RKO (cell line): ENCODE results near the gene OR13J1.

Experiments
- DNase-seq: peaks from one replicate; pipeline ENCODE4 v3.0.0-alpha.2; 2016; ENCODE audit warnings: low spot score

Gene OR13J1

GRCh38 chr9:35859310-35859989 lies 10.8 kb downstream of the OR13J1 start:
- DNase-seq = peak; percentile 54

DNA sequence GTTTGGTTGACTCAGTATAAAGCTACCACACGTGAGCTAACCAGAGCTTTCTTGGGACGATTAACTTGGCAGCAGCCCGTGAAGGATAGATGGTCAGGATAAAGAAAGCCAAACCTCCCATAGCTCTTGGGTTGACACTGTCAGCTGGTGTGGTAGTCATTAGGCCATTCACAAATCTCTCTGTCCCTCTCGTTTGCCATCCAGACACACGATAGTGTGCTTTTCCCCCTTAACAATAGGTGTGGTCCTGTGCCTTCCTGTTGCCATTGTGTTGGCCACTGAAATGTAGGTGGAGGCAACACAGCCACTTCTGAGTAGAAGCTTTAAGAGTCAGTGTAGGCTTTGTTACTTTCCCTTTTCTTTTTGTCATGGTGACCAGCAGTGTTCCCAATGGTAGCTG lies 11.7 kb downstream of the OR13J1 start:
- no peak for DNase-seq

DNA sequence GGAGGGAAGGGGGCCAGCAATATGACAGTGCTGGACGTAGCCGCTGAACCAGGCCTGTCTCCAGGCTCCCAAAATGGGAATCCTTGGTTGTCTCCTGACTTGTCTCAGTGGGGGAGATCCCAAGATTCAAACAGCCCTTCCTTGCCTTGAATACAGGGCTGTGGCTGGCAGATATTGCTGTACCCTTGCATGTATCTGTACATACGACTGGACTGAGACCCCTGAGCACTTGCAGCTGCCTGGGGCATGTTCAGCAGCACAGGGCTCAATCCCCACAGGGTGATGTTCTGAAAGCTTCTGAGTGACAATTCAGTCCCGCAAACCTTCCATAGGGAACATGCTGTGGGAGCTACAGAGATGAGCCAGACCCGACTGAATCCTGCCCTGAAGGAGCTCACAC lies 13.3 kb downstream of the OR13J1 start:
- DNase-seq = no peak

GRCh38 chr9:35856206-35856605 lies 14.0 kb downstream of the OR13J1 start:
- DNase-seq = no peak

DNA sequence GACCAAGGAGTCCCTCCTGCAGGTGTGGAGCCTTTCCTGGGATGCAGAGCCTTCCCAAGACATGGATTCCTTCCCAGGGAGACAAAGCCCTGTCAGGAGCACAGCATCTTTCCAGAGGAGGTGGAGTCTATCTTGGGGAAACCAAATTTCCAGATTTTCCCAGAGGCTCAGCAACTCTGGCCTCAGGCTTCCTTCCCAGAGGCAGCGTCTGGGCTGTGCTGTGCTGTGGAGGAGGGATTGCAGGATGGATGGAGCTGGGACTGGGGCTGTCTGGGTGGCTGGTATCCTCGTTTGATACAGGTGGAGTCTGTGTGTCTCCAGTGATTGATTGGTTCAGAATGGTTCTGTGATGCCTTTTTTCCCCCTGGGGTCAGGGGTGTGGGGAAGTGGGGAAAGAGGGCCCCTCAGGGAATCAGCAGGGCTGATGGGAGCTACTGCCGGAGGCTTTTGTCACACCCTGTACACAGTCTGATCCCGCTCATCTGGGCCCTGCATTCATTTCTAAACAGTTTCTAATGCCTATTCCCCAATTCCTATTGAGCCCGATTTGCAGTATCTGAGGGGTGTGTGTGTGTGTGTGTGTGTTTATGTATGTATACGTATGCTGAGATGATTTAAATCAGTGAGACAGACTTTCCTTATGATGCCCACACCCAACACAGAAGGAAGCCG lies 16.0 kb downstream of the OR13J1 start:
- DNase-seq = no peak

- no peak for DNase-seq
These were observed 17.0 kb downstream of the OR13J1 start for GRCh38 chr9:35852876-35853865.

- no peak for DNase-seq
These were observed 17.9 kb downstream of the OR13J1 start for GRCh38 chr9:35852267-35852815.

DNA sequence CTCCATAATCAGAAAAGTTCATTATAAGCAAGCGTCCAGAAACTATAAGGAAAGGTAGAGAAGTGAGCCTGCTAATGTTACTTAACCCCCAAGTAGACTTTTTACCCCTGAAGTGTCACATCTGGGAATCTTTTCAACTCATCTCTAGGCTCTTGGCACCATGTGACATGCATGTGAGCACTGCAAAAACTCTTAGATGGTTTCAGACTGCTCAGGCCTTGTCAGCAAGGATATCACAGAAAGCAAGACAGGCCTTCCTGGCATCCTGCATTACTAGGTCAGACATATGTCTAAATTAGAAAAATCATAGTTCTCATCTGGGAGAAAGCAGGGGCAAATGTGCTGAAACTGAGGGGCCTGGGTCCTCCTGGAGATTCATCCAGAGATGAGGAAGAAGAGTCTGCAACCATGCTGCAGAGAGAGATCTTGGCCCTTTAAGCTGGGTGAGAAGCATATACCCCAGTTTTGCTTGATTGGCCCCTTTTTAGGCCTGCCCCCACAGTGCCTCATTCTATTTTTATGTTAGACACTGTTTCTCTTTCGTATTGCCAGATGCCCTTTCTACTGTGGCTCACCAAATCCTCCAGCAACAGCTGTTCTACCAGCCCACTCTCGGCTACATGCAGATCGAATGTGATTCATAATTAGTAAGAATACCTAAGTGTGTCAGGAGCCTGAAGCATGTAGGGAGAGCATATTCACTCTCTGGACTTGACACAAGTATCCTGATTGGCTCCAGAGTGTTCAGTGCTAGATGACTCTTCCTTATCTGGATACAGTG lies 22.2 kb downstream of the OR13J1 start:
- peak; percentile 97 for DNase-seq

DNA sequence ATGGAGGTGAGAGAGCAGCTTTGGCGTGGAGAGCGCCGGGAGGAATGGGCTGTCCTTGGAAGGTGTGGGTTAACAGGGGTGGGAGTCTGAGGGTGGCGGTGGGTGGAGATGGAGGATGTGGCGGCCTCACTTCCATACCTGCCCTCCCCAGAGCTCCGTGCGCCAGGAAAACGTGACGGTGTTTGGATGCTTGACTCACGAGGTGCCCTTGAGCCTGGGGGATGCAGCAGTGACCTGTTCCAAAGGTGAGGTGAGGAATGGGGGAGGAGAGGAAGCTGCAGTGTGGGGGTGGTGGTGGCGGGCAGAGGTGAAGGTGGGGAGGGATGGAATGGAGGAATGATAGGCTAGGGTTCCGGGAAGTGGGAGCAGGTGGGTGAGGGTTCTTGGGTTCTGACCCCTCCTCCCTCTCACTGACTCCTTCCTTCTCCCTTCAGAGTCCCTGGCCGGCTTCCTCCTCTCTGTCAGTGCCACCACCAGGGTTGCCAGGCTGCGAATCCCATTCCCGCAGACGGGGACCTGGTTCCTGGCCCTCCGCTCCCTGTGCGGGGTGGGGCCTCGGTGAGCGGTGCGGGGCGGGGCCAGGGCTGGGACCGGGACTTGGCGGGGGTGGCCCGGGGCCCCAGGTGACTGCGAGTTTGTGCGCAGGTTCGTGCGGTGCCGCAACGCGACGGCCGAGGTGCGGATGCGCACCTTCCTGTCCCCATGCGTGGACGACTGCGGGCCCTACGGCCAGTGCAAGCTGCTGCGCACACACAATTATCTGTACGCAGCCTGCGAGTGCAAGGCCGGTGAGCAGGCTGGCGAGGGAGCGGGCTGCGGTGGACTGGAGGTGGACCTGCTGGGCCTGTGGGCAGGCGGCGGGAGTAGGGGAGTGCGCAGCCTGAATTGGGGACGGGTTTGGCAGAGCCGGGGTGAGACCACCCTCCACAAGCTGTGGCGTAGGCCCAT lies 24.1 kb downstream of the OR13J1 start:
- DNase-seq = no peak

DNA sequence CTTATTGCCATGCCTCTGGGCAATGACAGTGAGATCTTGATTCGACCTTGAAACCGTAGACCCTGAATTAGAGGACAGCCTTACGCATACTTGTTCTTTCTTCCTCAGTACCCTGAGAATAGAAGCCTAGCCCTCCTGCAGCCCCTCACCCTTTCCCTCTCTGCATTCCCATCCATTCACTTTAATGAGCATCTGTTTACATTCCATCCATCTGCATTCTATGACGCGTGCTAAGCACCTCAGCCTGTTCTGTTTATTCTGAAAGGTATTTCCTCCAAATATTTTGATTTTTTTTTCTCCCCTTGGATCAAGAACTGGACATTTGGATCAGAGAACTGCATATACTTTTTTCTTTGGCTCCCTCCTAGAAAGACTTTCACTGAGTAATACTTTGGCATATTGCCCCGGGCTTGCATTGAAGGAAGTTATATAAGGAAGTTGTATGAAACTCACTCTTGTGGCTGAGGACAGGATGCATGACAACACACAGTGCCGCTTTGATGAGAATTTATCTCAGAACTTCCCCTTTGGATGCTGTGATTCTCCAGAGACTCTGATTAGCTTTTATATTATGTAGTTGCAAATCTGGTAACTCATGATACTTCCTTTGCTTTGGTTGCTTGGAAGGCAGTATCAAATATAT lies 25.5 kb downstream of the OR13J1 start:
- DNase-seq = peak; percentile 88

DNA sequence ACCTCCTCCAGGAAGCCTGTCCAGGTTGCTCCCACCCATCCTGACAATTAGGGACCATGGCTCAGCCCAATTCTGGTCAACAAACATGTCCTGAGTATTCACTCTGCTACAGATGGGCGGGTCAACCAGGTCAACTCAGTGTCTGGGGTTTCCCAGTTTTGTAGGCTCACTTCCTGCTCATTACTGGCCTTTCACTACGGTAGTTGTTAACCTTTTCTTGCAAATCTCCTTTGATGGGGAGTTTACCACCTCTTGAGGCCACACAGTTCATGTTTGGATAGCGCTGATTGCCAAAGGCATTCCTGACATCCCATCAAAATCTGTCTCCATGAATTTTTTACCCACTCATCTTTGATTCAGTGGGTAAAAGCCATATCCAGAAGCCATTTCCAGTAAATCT lies 27.4 kb downstream of the OR13J1 start:
- no peak for DNase-seq

DNA sequence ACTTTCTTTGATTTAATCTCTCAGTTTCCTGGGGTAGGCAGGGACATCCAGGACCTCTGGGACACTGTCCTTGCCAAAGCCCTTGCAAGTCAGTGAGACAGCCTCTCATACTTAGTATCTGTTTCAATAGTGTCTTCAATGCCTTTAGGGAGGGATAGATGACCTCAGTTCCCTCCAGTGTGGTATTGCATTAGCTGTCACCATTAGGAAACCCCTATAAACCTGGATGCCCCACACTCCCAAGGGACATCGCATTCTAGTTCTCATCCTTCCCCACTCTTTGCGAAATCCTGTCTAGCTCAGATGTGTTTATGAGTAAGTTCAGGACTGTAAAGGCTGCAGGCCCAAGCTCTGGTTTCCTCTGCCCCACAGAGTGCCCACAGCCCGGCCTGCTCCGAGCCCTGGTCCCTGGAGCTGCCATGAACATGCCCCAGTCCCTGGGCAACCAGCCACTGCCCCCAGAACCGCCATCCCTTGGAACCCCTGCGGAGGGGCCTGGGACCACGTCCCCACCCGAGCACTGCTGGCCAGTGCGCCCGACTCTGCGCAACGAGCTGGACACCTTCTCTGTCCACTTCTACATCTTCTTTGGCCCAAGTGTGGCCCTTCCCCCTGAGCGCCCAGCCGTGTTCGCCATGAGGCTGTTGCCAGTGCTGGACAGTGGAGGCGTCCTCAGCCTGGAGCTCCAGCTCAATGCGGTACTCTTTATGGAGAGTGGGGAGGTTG lies 28.0 kb downstream of the OR13J1 start:
- DNase-seq = no peak

GRCh38 chr9:35841645-35841900 lies 28.6 kb downstream of the OR13J1 start:
- no peak for DNase-seq

DNA sequence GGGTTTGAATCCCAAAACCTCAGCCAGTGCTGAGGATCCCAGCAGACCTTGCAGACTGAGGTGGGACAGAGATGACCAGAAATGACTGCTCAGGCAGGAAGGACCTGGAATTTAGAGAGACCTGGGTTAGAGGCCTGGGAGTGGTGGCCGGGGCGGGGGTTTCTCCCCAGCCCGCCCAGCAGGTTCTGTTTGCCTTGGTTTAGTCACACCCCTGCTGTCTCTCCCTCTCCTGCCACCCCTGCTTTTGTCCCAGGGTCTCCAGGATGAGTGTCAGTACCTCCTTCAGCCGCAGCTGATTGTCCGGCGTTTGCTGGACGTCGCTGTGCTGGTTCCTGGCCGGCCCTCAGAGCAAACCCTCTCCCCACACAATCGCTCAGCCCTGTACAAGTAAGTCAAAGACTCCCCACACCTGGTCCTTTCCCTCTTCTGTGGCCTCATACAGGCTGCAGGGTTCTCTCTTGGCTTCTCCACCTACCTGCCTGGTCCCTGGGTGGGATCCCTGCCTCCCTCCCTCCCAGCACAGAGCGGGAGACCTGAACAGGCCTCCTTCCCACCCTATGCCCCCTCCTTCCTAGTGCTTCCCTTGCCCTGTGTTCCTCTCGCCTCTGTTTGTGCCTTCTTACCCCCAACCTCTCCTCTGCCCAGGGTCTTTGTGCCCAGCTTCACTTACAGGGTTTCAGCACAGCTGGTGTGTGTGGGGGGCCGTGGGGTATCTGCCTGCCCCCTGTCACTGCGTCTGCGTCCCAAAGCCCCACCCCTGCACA lies 29.1 kb downstream of the OR13J1 start:
- no peak for DNase-seq

GRCh38 chr9:35839926-35840325 lies 30.3 kb downstream of the OR13J1 start:
- DNase-seq = no peak

DNA sequence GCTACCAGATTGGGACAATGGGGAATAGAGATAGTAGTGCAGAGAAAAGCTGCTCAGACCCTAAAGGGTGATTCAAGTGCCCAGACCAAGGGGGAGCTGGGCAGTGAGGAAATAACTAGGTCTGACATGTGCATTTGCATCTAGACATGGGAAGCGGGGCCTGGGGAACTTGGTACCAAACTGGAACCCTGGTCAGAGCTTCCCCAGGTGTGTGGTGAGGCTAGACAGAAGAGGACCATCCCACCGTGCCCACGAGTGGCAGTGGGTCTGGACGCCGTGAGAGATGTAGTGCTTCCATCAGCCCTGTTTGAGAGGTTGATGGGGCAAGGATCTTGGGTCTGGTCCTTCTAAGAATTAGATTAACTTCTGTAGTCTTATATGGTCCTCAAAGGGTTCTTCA lies 33.6 kb downstream of the OR13J1 start:
- no peak for DNase-seq

DNA sequence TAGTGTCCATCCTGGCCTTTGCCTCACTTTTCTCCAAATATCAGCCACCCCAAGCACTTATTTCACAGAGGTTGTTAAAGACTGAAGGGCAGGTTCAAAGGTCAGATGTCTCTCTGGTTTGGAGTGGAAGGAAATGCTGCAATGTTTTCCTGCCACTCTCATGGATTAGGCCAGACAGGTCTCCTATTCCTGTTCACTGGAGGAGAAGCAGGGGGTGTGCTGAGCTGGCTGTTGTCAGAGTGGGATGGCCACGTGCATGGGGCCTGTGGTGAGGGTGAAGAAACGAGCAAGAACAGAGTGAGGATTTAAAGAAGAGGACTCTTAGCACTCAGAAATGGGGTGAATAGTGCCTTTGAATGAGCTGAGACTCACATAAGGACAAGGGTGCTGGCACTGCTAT lies 34.4 kb downstream of the OR13J1 start:
- DNase-seq = no peak

DNA sequence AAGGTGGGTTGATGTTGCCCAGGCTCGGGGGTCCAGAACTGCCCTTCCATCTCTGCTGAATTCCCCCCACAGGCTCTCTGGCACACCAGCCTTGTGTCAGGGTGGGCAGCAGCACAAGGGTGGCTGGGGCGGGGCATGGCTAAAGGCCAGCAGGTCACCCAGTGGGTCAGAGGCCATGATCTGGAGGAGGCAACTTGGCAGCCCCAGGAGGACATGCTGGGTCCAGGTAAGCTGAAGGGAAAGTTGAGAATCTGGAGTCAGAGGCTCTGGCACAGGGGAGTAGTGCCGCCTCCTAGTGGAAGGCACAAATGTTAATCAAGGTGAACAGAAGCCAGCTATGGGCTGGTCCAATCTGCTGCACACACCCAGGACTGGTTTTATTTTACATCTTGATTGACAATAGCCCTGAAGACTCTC lies 35.0 kb downstream of the OR13J1 start:
- DNase-seq = no peak
